ENCODE data around the gene TRIM66. TPM values are rescaled to one million over a fixed set of nuclear protein-coding genes. Genes with fewer than 3 reads are reported as not detected.

Gene TRIM66
- total RNA-seq, 1 donor from 2014 or later, result 59.5 TPM

DNA sequence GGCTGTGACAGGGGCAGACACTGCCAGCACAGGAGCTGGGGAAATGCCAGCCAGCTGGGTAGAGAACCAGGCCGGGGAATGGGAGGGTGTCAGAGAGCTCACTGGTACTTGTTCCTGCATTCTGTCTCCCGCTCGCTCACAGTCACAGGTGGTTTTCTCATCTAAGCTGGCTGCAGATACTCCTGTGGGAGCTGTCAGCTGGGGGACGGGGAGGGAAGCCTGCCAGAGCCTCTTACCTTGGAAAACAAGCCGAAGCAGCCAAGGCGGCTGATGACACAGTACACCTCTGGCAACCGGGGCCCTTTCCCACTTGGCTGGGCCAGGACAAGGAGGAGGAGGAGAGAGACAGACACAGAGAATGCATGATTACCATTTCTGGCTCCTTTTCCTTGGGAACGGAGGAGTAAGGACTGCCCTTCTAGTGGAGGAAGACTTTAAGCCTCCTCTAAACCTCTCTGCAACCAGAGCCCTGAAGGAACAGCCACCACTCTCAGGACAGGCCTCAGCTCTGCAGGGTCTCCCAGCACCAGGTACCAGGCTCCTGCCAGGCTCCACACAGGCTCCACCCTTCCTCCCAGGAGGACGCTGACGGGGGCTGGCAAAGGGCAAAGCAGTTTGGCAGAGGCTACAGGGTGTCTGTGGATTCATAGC lies 25.2 kb upstream of the TRIM66 start:
- H3K27ac Mint-ChIP-seq (ENCODE audit: unreplicated experiment), result no peak overlapping the region
- H3K27me3 Mint-ChIP-seq (ENCODE audit: unreplicated experiment), result peaks cover 2% of the 10 kb centered on the region
- H3K9me3 Mint-ChIP-seq (ENCODE audit: unreplicated experiment), result peaks cover 2% of the 10 kb centered on the region
- no peak for DNase-seq
- no peak overlapping the region for H3K4me3 Mint-ChIP-seq (ENCODE audit: unreplicated experiment)
- H3K36me3 Mint-ChIP-seq (ENCODE audit: unreplicated experiment), result no peaks in the 10 kb centered on the region
- TF ChIP-seq, protein P1, sequence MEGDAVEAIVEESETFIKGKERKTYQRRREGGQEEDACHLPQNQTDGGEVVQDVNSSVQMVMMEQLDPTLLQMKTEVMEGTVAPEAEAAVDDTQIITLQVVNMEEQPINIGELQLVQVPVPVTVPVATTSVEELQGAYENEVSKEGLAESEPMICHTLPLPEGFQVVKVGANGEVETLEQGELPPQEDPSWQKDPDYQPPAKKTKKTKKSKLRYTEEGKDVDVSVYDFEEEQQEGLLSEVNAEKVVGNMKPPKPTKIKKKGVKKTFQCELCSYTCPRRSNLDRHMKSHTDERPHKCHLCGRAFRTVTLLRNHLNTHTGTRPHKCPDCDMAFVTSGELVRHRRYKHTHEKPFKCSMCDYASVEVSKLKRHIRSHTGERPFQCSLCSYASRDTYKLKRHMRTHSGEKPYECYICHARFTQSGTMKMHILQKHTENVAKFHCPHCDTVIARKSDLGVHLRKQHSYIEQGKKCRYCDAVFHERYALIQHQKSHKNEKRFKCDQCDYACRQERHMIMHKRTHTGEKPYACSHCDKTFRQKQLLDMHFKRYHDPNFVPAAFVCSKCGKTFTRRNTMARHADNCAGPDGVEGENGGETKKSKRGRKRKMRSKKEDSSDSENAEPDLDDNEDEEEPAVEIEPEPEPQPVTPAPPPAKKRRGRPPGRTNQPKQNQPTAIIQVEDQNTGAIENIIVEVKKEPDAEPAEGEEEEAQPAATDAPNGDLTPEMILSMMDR (IDR thresholded peaks at IDR 0.05; ENCODE audit: partially characterized antibody, unreplicated experiment), result no peak
- H3K4me1 Mint-ChIP-seq (ENCODE audit: low read depth, unreplicated experiment), result no peaks in the 10 kb centered on the region

DNA sequence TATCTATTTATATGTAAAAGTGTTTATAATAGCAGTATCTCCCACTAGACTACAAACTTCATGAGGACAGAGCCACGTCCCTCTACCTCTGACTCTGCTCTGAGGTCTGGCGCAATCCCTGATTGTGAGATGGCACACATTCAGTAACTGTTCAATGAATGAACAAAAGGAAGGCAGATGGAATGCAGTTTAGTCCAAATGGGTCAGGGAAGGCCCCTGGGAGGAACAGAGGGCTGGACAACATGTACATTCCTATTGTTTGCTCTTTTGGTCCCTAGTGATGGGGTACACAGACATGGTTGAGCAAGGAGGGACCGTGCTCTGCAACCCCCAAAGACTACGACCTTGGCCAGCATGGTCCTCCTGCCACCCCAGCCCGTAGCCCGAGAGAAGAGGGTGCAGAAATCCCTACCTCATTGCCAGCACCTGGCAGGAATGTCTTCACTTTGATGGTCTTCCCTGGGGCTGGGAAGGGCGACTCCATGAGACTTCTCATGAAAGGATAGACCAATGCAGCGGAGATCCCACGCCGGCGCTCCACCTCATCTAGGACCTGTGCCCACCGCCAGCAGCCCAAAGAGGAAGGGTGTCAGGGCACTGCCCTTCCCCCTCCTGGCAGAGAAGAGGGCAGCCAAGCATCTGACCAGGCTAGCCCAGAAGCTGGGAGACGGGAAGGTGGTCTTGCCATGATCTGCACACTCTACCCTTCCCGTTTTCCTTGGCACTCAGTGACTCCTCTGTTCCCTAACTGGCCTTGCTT lies 24.4 kb upstream of the TRIM66 start:
- peaks cover 2% of the 10 kb centered on the region for H3K9me3 Mint-ChIP-seq (ENCODE audit: unreplicated experiment)
- TF ChIP-seq, protein P1 (IDR thresholded peaks at IDR 0.05; ENCODE audit: partially characterized antibody, unreplicated experiment), result no peak
- no peak overlapping the region for H3K27ac Mint-ChIP-seq (ENCODE audit: unreplicated experiment)
- no peak overlapping the region for H3K4me3 Mint-ChIP-seq (ENCODE audit: unreplicated experiment)
- no peak for DNase-seq
- peaks cover 2% of the 10 kb centered on the region for H3K27me3 Mint-ChIP-seq (ENCODE audit: unreplicated experiment)
- no peaks in the 10 kb centered on the region for H3K4me1 Mint-ChIP-seq (ENCODE audit: low read depth, unreplicated experiment)
- H3K36me3 Mint-ChIP-seq (ENCODE audit: unreplicated experiment), result no peaks in the 10 kb centered on the region

DNA sequence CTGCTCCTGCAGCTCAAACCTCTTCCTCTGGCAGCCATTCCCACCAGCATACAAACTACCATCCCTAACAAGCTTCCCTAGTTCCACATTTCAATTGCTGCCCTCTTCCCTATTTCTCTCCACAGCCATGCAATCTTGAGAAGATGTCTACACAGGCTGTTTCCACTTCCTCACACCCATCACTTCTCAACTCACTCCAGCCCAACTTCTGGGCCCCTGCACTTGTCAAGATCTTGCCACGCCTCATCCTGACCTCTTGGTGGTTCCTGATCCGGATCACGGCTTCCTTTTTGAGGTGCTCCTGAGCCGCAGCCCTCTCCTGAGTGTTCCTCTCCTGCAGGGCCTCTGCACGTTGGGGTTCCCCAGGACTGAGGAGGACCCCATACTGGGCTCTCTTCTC lies 22.7 kb upstream of the TRIM66 start:
- H3K4me3 Mint-ChIP-seq (ENCODE audit: unreplicated experiment), result no peak overlapping the region
- H3K27me3 Mint-ChIP-seq (ENCODE audit: unreplicated experiment), result peaks cover 2% of the 10 kb centered on the region
- no peaks in the 10 kb centered on the region for H3K4me1 Mint-ChIP-seq (ENCODE audit: low read depth, unreplicated experiment)
- no peak for DNase-seq
- H3K36me3 Mint-ChIP-seq (ENCODE audit: unreplicated experiment), result no peaks in the 10 kb centered on the region
- peaks cover 5% of the 10 kb centered on the region for H3K9me3 Mint-ChIP-seq (ENCODE audit: unreplicated experiment)
- no peak overlapping the region for H3K27ac Mint-ChIP-seq (ENCODE audit: unreplicated experiment)
- TF ChIP-seq, protein P1 (IDR thresholded peaks at IDR 0.05; ENCODE audit: partially characterized antibody, unreplicated experiment), result no peak

DNA sequence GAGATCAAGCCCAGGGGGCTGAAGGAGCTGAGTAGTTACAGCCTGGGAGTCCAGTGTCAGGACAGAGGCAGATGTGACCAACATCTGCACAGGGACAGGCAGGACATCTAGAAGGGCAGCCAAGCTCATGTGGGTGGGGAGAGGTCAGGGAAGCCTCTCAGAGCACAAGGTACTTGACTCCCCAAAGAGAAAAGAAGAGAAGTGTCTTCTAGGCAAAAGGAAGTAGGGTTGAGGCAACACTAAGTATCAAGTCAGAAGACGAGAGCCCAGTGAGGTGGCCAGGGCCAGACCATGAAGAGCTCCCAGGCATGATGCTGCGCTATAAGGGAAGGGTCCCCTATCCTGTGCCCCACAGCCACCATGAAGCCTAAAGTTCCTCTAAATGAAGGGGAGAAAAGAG lies 21.7 kb upstream of the TRIM66 start:
- TF ChIP-seq, protein P1 (IDR thresholded peaks at IDR 0.05; ENCODE audit: partially characterized antibody, unreplicated experiment), result no peak
- Mint-ChIP-seq H3K9me3 (ENCODE audit: unreplicated experiment) (peaks cover 5% of the 10 kb centered on the region), H3K4me1 (ENCODE audit: low read depth, unreplicated experiment) (no peaks in the 10 kb centered on the region), H3K27ac (ENCODE audit: unreplicated experiment) (no peak overlapping the region), H3K36me3 (ENCODE audit: unreplicated experiment) (no peaks in the 10 kb centered on the region), H3K27me3 (ENCODE audit: unreplicated experiment) (peaks cover 2% of the 10 kb centered on the region), H3K4me3 (ENCODE audit: unreplicated experiment) (no peak overlapping the region)
- no peak for DNase-seq

DNA sequence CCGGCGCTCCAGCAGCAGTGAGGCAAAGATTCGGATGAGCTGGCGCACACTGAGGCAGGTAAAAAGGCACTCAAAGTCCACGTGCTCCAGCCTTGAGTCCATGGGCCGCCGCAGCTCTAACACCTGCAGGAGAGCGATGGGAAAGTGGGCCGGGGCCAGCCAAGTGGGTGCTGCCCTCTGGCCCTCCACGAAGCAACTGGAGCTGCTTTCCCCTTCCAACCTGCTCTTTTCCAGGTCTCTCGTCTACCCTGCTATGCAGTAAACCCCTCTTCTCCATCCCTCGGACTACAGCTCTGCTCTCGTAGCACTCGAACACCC lies 20.1 kb upstream of the TRIM66 start:
- TF ChIP-seq, protein P1 (IDR thresholded peaks at IDR 0.05; ENCODE audit: partially characterized antibody, unreplicated experiment), result no peak
- Mint-ChIP-seq H3K9me3 (ENCODE audit: unreplicated experiment) (peaks cover 7% of the 10 kb centered on the region), H3K27me3 (ENCODE audit: unreplicated experiment) (peaks cover 5% of the 10 kb centered on the region), H3K4me1 (ENCODE audit: low read depth, unreplicated experiment) (no peaks in the 10 kb centered on the region), H3K4me3 (ENCODE audit: unreplicated experiment) (no peak overlapping the region), H3K36me3 (ENCODE audit: unreplicated experiment) (no peaks in the 10 kb centered on the region), H3K27ac (ENCODE audit: unreplicated experiment) (no peak overlapping the region)
- no peak for DNase-seq
